Kidney capillary endothelial cell (primary cell): ENCODE data around the gene ADAM12.
"Not testable (repeated sequence)": the region's sequence is repeated elsewhere in the genome, so short reads cannot be mapped to it uniquely, and the experiment has no call there.

Source experiments
- DNase-seq: peaks from one replicate; pipeline ENCODE4 v3.0.0-alpha.2; 2018; ENCODE audit warnings: low spot score

ADAM12 gene

DNA sequence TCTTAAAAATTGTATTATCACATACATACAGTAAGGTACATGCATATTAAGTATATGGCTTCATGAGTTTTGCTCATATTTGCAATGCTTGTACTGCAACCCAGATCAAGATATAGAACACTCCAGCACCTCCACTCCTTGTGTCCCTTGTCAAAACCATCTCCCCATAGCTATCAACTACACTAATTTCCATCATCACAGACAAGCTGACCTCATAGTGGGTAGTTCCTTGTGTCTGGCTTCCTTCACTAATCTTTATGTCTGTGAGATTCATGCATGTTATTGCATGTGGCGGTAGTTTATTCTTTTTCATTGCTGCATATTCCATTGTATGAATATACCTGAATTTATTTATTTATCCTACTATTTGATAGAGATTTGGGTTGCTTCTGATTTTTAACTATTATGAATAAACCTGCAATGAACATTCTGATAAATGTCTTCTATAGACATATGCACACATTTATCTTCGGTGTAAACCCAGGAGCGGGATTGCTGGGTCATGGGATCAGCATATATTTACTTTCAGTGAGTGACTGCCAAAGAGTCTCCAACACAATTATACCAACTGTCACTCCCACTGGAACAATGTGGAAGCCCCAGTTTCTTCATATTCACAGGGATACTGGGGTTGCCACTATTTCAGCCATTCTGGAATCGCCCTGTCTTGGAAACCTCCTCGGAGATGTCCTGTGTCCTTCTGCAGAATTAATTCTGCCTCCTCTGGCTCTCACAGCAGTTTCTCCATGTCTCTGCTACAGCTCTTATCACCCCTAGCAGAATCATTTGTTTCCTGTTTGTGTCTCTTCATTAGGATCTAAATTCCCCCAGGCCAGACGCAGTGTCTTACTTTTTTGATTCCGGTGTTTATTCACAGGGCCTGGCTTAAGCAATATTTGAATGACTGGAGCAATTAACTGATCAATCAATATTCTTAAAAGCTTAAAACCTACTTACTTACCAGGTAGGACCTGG lies 14.7 kb upstream of the ADAM12 start:
- DNase-seq, result no peak

DNA sequence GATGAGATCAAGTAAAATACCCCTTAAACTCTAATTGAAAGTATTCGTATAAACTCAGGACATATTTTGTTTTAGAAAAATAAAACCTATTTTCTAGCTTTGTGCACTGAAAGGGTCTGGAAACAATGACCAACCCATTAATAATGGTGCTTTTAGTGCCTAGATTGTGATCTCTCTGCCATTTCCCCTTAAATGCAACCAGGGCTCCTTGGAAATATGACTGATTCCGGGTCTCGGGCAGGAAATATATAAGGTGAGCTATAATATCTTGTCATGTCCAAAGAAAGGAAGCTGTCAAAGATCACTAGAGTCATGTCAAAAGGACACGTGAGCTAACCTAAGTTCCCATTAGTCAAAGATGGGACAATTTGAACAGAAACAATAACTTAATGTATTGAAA lies 12.4 kb upstream of the ADAM12 start:
- no peak for DNase-seq

DNA sequence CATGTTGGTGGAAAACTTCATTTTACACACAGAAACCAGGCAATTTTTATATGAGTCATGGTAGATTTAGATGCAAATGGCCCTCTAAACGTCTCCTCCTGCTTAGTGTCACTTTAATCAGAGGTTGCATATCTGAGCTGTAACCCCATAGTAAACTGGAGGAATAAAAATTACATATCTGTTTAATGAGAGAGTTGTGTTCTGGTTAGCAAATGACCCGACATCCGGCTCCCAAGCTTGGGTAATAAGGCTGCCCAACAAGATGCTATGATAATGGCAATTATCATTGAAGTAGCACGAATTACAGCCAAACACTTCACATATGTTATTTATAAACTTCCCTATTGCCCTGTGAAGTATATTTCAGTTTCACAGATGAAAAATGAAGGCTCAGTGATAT lies 10.6 kb upstream of the ADAM12 start:
- no peak for DNase-seq

DNA sequence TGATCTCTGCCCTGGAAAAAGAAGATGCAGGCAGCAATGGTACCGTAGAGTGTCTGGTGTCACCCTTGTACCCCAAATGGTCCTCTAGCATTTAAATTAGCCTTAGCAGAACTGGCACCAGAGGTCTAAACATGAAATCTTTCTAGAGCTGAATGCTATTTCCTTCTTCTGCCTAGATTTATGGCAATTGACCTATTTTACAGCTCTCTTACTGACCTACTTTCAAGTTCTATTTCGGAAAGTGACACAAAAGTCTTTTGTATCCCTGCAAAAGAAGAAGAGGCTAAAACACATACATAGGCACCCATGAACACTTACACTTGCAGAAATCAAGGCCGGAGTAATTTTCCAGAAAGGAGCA lies 10.1 kb upstream of the ADAM12 start:
- no peak for DNase-seq

DNA sequence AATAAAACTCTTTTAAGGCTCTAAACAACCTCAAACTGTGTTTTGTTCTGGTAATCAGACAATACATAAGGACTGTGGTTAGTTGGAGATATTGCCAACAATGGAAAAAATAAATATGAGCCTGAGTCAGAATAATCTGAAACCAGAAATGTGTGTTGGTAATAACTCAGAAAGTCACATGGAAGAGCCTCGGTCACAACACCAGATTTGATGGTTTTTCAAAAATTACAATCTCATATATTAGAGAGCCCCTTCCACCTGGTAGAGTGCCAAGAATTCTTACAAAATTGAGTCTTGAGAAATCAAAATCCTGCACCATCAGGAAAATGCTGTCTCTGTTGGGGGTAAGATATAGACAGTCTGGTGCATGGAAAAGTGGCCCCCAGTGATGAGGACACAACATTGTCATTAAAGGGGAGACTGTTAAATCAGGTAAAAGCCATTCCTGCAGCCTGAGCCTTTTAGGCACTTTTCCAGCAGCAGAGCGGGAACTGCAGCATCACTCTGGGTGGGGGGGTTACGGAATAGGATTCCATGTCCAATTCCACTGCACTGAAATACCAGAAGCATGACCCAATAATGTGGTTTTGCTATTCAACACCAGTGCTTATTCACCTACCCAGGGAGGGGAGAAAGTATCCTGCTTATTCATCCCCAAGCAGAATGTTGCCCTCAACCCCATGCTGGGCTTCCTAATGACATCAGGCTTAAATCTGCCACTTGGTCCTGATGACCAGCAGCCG lies 9.5 kb upstream of the ADAM12 start:
- no peak for DNase-seq

DNA sequence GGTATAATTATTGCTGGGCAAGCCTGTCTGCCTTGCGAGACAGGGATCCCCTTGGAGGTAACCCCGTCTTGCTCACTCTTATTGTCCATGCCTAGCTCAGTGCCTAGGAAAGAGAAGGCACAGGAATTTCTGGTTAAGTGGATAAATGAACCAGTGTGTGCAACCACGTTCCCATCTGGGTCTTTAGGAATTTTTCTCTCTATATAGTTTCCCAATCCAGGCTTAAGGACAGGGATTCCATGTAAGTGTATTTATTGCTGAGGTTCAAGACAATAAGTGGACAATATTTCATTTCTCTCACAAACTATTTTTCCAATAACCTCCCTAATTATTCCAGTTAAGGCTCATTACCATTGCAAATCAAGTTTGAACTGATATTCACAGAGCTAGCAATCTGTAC lies 8.9 kb upstream of the ADAM12 start:
- DNase-seq, result no peak

DNA sequence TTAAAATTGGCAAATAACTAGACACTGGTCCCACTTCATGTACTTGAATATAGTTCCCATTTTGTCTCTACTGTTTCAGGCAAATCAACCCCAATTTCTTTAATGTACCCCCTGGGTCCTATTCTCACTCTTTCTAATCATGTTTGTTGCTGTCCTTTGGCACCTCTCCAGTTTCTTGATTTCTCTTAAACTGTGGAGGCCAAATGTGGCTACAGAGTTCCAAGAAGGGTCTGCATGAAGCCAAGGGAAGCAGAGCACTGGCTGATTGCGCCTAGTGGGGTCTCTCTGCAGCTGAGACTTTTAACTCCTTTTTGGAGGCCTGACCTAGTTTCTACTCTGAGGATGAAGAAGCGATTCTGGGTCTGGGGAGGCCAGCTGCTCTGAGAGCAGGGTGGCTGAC lies 6.7 kb upstream of the ADAM12 start:
- no peak for DNase-seq

DNA sequence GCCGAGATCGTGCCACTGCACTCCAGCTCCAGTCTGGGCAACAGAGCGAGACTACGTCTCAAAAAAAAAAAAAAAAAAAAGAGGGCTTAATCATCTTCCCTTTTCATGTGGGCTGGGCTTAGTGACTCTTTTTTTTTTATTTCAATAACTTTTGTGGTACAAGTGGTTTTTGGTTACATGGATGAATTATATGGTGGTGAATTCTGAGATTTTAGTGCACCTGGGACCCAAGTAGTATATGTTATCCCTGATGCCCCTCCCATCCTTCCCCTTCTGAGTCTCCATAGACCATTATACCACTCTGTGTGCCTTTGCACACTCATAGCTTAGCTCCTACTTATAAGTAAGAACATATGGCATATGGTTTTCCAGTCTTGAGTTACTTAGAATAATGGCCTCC lies 4.8 kb upstream of the ADAM12 start:
- no peak for DNase-seq

DNA sequence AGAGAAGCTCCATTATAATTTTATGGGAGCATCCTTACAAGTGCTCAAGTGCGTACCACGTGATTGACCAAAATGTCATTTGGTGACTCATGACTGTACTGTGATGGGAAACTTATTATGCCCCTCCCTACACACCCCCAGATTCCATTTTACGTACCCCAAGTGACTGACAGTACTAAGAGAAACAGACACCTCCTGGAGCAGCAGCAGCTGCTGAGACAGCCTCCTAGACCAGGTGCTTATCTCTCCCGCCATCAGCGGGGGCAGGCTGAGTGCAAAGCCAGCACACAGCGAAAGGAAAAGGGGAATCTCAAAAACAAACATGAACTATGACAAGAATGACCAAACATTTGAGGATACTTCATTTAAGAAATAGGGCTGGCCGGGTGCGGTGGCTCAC lies 4.2 kb upstream of the ADAM12 start:
- DNase-seq, result no peak

DNA sequence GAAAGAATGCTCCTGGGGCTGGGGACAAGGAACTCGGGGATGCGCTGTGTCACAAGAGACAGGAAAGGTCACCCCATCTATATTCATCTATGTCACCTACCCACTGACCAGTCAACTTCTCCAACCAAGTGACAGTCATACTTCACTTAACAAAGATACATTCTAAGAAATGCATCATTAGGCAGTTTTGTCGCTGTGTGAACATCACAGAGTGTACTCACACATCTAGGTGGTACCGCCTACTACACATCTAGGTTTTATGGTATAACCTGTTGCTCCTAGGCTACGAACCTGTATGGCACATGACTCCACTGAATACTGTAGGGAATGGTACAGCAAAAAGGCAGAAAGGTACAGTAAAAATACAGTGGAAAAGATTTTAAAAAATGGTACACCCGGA lies 3.8 kb upstream of the ADAM12 start:
- DNase-seq, result no peak

DNA sequence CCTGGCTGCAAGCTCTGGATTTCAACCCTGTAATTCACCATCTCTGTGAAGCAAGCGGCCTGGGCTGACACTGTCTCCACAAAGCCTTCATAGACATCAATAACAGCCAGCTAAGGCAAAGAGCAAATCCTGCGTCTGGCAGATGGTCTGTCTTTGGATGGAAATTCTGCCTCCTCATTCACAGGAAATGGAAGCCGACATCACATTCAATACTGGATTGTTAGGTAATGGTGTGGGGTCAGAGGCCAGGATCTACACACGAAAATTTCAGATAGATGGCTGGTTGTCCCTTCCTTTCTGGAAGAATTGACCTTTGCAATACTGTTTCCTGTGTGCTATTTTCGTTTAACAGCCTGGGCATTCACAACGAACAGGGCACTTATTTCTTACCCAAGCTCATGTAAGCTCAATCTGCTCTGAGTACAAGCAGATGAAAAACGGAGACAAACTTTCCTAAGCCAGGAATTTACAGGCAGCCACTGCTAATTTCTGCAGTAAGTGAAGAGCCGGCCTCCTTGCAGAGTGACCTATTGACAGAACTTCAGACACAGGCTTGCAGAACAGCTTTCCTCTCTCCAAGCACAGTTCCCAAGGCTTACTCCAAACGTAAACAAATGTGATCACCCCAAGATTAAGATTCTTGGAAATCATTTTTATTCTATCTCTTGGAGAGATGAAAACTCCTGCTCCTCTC lies 3.1 kb upstream of the ADAM12 start:
- peak; percentile 74 for DNase-seq

DNA sequence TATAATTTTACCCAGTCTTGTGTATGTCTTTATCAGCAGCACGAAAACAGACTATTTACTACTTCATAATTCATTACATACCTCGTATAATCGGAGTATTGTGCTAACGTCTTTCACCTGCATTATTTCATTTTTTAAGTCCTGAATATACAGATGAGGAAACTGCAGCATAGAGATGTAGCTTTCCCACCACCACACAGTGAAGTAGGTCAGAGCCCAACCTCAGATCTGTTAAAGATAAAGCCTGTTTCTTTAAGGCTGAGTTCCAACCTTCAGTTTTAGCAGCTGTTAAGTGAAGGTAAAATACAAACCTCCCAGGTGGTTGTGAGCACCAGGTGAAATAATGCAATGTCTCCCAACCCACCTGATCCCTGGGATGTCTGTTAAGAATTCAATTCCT lies 2.0 kb upstream of the ADAM12 start:
- no peak for DNase-seq

DNA sequence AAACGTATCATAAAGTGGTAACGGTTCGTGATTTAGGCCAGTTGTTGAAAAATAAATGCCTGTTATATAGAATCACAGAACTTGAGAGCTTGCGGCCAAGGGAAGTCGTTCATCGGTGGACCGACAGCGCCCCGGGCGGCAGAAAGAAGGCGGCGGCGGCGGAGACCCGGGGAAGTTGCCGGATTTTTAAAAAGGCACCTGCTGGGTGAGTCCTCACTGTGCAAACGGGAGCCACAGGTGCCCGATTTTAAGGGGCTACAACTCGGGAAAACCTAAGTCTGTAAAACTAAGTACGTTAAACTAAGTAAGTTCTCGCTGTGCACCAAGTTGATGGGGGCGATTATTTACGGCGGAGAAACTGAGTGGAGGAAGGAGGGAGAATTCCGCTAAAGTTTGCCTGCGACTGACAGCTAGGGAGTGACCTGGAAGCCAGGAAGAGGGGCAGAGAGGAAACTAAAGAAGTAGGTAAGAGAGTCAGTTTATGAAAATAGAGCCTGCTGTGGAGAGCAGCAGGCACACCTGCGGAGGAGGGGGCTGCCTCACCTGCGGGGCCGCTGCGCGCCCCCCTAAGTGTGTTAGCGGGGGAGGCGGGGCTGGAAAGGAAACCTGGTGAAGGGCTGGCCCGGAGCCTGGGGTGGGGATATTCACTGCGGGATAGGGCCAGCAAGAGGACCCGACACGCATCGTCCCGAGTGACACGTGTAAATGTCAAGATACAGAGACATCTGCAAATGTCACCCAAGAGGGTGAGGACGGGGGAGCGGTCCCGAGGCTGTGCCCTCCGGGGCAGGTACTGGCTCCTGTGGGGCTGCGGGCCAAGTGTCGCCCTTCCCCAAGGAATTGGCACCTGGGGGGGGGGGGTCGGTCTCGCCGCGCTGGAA lies 996 bp downstream of the ADAM12 start:
- DNase-seq, result peak; percentile 63

DNA sequence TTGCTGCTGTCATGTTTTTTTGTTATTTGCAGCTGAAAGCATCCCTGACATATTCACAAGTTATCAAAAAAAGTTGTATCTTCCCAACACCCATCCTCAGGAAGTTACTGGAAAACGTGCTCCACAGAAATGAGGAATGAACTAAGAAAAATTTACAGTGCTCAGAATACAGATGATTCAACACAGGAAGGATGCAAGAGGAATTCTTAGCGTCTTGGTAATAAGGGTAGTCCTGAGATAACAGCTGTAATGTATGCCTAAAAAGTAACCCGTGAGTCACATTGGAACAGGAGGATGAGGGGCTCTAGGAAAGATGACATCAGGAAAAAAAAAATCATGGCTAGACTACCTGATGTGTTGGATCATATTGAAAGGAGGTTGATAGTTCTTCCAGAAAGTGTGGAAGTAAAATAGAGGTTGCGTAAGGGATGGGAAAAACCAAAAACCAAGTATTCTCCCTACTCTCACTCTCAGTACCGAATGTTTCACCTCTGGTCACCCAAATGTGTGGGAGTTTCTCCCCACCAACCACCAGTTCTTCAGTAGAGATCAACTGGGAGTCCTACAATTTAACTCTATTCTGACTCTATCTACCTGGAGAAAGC lies 3.9 kb downstream of the ADAM12 start:
- peak; percentile 65 for DNase-seq

DNA sequence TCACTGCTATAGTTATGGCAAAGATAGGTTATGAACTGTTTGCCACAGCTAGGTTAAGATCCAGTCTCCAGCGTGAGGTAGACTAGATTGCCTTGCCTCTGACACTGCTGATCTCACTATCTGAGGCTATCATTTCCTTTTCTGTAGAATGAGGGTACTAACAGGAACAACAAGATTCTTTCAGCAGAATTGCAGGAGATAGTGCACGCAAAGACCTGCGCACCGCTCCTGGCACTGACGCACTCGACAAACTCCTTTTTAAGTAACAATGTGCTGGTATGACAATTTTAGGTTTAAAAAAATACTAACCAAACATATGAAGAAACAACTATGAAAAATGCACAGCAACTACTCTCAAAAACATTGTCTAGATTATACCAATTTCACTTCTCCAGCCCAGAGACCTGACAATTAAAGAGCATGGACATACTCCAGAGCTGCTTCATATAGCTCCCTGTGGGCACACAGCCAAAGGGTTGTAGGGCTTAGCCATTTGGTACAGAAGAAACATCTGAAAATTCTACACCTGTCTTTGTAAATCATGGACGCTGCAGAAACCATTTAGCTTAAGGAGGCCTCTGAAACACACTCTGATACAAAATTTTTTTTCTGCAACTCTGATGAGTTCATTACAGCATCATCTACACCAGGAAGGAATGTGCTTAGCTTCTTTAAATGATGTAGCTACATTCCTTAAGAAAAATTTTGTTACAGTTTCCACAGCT lies 7.8 kb downstream of the ADAM12 start:
- DNase-seq, result no peak

DNA sequence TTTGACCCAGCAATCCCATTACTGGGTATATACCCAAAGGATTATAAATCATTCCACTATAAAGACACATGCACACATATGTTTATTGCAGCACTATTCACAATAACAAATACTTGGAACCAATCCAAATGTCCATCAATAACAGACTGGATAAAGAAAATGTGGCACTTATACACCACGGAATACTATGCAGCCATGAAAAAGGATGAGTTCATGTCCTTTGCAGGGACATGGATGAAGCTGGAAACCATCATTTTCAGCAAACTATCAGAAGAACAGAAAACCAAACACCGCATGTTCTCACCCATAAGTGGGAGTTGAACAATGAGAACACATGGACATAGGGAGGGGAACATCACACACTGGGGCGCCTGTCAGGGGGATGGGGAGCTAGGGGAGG lies 9.1 kb downstream of the ADAM12 start:
- not testable (repeated sequence) for DNase-seq

DNA sequence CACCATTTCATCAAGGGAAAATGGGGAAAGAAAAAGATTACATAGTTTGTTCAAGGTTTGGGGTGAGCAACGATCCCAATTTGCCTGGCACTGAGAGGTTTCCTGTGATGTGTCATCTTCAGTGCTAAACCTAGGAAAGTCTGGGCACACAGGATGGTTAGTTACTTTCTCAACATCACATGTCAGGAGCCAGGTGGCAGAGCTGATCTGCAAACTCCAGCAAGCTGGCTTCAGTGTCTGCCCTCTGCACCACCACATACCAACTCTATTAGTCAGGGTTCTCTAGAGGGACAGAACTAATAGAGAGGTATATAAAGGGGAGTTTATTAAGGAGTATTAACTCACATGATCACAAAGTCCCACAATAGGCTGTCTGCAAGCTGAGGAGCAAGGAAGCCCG lies 11.3 kb downstream of the ADAM12 start:
- no peak for DNase-seq

DNA sequence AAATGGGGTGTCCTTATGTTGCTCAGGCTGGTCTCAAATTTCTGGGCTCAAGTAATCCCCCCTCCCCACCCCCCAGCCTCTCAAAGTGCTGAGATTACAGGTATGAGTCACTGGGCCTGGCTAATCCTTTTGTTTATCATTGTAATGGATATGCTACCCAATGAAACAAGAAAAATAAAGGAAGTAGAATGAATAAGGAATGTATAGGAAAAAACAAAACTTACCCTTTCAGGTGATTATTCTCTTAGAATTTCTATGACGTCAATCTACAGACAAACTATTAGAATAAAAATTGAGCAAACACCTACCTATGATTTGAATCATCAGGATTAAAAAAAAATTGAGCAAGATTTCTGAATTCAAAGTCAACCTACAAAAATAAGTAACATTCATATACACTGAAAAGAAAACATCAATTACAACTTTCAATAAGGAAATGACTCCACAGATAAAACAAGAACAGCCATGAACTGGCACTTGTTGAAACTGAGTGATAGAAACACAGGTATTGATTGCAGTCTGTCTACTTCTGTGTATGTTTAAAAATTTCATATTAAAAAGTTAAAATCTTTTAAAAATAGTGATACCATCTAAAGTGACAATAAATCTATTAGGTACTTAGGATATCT lies 12.2 kb downstream of the ADAM12 start:
- no peak for DNase-seq

DNA sequence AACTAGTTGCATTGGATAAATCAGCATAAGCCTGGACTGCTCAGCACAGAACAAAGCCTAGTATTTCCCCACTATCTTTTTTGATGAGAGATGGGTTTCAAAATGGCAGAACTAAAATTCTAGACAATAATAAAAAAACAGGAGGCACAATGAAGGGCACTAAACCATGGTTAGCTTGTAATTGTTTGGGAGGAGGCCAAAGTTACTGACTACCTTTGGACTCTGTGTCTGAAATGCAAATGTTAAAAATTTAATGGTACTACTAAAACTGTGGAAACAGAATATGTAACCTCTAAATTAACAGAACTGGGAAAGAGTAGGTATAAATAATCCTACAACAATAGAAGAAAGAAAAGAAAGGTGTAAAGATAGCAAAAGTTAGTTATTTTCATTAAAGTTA lies 13.0 kb downstream of the ADAM12 start:
- DNase-seq, result no peak

DNA sequence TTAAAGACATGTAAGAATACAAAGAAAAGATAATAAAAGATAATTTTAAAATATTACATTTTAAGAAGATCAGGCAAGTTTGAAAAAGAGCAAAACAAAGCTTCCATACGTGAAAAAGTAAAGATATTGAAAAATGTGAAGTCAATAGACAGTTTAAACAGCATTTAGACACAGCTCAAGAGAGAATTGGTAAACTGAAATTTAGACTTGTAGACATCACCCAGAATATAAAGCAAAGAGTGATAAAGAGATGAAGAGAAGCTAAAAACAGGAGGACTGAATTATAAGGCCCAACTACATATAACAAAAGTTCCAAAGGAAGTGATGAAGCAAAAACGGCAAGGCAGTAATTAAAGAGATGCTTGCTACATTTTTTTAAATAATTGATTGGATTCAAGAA lies 13.8 kb downstream of the ADAM12 start:
- no peak for DNase-seq
